Nephron progenitor cell (in vitro differentiated cells): Measurements from ENCODE around the gene RPL3.
A peak's percentile ranks its signal among the peaks of the same experiment; 100 is the strongest.

Source experiments
- DNase-seq: peaks from one replicate; pipeline ENCODE4 v3.0.0; 2021
- H3K27ac Mint-ChIP-seq: 2 replicates; pipeline ENCODE4 v1.8.0; 2021; ENCODE audit warnings: mild to moderate bottlenecking, moderate library complexity, mixed read lengths
- H3K27me3 Mint-ChIP-seq: 2 replicates; pipeline ENCODE4 v1.8.0; 2021; ENCODE audit warnings: mild to moderate bottlenecking, low read depth, mixed read lengths; ENCODE audit not compliant: poor library complexity
- H3K36me3 Mint-ChIP-seq: 2 replicates; pipeline ENCODE4 v1.8.0; 2021; ENCODE audit warnings: low read depth, mixed read lengths
- H3K4me1 Mint-ChIP-seq: 2 replicates; pipeline ENCODE4 v1.8.0; 2021; ENCODE audit warnings: mixed read lengths
- H3K4me3 Mint-ChIP-seq: 2 replicates; pipeline ENCODE4 v1.8.0; 2021; ENCODE audit warnings: mild to moderate bottlenecking, moderate library complexity, mixed read lengths
- H3K9me3 Mint-ChIP-seq: 2 replicates; pipeline ENCODE4 v1.8.0; 2021; ENCODE audit warnings: mild to moderate bottlenecking, moderate library complexity, mixed read lengths
- TF ChIP-seq, protein P1 (sequence below): fragments of 200-600 bp; sonication (generic); IDR thresholded peaks from 2 replicates; pipeline ENCODE4 v1.5.0; 2021; ENCODE audit warnings: antibody characterized with exemption

RPL3 gene

DNA sequence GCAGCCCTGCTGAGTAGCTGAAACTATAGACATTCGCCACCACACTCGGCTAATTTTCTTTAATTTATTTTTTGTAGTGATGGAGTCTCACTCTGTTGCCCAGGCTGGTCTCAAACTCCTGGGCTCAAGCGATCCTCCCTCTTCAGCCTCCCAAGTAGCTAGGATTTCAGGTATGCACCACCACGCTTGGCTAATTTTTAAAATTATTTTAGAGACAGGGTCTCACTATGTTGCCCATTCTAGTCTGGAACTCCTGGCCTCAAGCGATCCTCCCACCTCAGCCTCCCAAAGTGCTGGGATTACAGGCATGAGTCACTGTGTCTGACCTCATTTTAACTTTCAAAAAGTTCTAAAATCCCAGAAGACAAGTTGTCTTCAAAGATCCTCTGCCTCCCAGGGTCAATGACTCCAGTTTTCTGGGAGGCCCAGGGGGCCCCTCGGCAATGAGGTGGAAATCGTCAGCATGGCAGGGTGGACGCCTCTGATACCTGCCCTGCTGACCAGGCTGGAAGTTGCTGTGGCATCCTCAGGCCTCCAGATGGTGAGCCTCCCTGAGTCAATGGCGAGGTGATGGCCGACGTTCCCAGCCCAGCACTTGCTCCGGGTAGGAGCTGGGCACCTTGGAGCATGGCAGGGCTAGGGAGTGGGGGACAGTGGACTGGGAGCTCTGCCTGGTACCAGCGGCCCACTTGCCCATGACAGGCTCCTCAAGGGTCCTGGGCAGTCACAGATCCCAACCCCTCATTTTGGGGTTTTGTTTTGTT, 31.1 kb downstream of the RPL3 start:
- Mint-ChIP-seq H3K4me1 (peaks cover 48% of the 10 kb centered on the region), H3K27me3 (peaks cover 6% of the 10 kb centered on the region), H3K27ac (no peak overlapping the region), H3K4me3 (no peak overlapping the region), H3K9me3 (peaks cover 13% of the 10 kb centered on the region), H3K36me3 (no peaks in the 10 kb centered on the region)
- TF ChIP-seq, protein P1, sequence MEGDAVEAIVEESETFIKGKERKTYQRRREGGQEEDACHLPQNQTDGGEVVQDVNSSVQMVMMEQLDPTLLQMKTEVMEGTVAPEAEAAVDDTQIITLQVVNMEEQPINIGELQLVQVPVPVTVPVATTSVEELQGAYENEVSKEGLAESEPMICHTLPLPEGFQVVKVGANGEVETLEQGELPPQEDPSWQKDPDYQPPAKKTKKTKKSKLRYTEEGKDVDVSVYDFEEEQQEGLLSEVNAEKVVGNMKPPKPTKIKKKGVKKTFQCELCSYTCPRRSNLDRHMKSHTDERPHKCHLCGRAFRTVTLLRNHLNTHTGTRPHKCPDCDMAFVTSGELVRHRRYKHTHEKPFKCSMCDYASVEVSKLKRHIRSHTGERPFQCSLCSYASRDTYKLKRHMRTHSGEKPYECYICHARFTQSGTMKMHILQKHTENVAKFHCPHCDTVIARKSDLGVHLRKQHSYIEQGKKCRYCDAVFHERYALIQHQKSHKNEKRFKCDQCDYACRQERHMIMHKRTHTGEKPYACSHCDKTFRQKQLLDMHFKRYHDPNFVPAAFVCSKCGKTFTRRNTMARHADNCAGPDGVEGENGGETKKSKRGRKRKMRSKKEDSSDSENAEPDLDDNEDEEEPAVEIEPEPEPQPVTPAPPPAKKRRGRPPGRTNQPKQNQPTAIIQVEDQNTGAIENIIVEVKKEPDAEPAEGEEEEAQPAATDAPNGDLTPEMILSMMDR = no peak
- no peak for DNase-seq

DNA sequence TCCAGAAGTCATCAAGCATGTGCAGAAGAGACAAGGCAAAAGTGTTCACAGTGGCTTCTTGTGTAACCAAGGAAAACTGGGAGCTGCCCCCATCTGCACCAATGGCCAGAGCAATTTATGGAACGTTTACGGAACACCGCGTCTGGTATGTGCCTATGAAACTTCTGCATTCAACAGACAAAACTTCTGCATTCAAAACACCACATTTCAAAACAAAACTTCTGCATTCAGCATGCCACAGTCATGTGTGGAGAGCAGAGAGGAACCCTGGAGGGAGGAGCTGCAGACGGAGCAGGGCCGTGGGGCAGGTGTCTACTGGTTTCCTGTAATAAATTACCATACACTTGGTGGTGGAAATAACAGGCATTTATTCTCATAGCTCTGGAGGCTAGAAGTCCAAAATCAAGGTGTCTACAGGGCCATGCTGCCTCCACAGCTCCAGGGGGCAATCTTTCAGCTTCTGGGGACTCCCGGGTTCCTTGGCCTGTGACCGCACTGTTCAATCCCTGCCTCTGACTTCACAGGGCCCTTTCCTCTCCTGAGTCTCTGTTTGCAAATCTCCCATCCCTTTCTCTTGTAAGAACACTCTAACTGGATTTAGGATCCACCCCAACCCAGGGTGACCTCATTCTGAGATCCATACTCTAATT, 32.2 kb downstream of the RPL3 start:
- Mint-ChIP-seq H3K4me1 (peaks cover 48% of the 10 kb centered on the region), H3K27ac (peak overlapping the region; percentile 15), H3K4me3 (no peak overlapping the region), H3K36me3 (no peaks in the 10 kb centered on the region), H3K27me3 (peaks cover 3% of the 10 kb centered on the region), H3K9me3 (peaks cover 13% of the 10 kb centered on the region)
- DNase-seq = no peak
- TF ChIP-seq, protein P1 = no peak

DNA sequence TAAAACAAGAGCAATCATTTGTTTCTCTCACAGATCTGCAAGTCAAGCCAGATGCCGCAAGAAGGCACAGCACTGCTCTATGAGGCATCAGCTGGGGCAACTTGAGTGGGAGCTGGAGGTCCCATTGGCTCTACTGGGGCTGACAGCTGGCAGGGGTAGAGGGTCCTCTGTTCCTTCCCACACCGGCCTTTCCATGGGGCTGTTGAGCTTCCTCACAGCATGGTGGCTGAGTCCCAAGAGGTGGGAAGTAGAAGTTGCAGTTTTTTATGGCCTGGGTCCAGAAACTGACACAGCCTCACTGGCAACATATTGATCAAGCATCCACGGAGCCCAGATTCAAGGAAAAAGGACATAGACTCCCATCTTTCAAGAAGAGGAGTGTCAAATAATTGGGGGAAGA, 34.4 kb downstream of the RPL3 start:
- H3K4me1 Mint-ChIP-seq = peaks cover 38% of the 10 kb centered on the region
- no peaks in the 10 kb centered on the region for H3K36me3 Mint-ChIP-seq
- no peak for DNase-seq
- no peak overlapping the region for H3K27ac Mint-ChIP-seq
- TF ChIP-seq, protein P1 = no peak
- no peak overlapping the region for H3K4me3 Mint-ChIP-seq
- H3K9me3 Mint-ChIP-seq = peaks cover 13% of the 10 kb centered on the region
- H3K27me3 Mint-ChIP-seq = peaks cover 3% of the 10 kb centered on the region

DNA sequence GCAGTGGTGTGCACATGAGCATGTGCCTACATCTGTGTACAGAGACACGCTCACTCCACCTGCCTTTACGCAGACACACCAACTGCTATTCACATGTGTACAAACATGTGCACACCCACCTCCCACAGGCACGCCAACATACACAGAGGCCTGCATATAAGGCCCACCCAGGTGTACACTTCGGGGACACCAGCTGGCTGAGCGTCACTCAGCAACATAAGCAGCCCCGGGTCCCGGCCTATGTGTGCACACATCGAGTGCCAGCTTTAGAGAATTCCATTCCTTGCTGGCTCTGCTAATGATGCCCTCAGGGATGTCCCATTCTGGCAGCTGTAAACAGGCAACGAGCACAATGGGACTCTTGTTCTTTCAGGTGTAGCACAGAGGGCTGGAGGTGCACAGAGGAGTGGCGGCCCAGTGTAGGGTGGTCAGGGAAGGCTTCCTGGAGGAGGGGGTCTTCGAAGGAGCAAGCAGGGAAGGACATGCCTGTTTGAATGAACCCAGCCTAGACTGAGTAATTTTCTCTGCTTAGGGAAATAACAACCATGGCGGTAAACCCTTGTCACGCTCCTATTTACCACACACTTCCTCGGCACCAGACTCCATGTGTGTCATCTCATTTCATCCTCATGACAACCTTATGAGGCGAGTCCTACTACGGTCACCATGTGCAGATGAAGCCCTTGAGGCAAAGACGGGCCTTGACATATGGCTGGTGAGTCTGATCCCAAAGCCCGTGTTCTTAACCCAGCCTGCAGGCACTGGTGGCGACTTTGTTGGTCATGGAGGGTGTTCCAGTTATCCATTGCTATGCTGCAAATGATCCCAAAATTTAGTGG, 35.1 kb downstream of the RPL3 start:
- no peak overlapping the region for H3K27ac Mint-ChIP-seq
- peaks cover under 1% of the 10 kb centered on the region for H3K27me3 Mint-ChIP-seq
- TF ChIP-seq, protein P1 = no peak
- peaks cover 13% of the 10 kb centered on the region for H3K9me3 Mint-ChIP-seq
- no peak overlapping the region for H3K4me3 Mint-ChIP-seq
- peaks cover 36% of the 10 kb centered on the region for H3K4me1 Mint-ChIP-seq
- no peaks in the 10 kb centered on the region for H3K36me3 Mint-ChIP-seq
- no peak for DNase-seq

DNA sequence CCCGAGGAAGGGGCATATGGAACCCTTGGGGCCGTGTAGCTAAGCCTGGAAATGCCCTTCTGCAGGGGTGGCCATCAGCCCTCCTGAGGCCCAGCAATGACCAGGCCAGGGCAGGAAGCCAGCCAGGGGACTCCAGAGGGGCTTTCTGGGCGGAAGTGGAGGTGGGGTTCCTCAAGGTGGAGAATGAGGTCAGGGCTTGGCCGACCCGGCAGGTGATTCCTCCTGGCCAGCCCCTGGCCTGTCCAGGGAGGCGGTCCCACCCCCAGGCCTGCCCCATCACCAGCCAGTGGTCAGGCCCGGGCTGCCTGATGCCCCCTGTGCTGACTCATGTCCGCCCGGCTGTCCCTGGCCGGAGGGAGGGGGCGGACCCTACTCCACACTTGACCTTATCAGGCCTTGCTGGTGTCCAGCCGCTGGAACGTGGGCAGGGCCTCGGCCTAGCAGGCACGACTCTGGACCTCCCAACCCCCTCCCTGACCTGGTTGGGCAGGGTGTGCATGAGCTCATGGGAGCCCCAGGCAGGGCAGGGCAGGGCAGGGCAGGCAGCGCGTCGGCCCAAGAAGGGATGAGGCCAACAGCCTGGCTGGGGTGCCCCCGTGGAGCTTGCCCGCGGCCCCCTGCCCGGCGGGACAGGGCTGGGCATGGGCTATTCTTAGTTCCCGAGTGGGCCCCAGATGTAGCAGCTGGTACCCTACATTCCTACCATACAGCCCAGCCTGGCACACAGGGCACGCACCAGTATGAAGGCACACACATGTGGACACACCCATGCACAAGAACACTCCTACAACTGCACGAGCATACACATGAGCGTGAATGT, 35.9 kb downstream of the RPL3 start:
- H3K9me3 Mint-ChIP-seq = peaks cover 13% of the 10 kb centered on the region
- H3K27ac Mint-ChIP-seq = no peak overlapping the region
- H3K4me1 Mint-ChIP-seq = peaks cover 39% of the 10 kb centered on the region
- H3K4me3 Mint-ChIP-seq = no peak overlapping the region
- TF ChIP-seq, protein P1 = no peak
- no peak for DNase-seq
- peaks cover 5% of the 10 kb centered on the region for H3K27me3 Mint-ChIP-seq
- H3K36me3 Mint-ChIP-seq = no peaks in the 10 kb centered on the region
